ENCODE measurements around the gene NRDE2.

The NRDE2 gene

DNA sequence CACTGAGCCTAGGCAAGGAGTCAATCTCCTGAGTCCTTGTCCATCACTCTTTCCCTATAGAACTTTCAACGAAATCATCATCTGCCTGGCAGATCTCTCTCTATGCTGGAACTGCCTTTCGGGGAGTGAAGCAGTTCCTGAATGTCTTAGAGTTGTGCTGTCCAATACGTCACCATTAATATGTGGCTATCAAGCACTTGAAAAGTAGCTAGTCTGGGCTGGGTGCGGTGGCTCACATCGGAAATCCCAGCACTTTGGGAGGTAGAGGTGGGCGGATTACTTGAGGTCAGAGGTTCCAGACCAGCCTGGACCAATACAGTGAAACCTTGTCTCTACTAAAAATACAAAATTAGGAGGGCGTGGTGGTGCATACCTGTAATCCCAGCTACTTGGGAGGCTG lies 35.1 kb downstream of the NRDE2 start:
- no peak for DNase-seq

DNA sequence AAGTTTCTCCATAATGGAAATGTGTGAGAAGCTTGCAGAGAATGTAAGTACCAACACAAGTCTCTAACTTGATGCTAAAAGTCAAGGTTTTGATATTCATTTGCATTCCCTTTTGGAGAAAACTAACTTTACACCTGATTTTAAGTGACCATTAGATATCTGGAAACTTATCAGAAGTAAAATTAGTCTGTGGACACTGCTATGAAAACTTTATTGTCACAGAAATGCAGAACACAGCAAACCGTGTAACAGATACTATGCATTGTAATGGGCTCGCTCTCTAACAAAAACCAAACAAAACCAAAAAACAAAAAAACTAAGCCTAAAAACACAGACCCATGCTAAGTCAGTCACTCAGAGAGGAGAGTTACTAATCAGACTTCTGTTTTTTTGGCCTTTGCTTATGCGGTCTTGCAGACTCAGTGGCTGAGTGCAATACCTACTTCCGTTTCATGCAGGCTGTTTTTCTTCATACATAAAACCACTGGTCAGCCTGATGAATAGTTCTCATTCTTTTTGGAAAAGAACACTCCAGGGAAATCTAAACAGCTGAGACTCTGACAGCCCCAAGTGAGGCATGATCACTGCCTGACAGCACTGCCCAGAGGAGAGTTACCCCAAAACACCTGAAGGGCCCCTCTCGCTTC lies 35.7 kb downstream of the NRDE2 start:
- DNase-seq, result no peak

DNA sequence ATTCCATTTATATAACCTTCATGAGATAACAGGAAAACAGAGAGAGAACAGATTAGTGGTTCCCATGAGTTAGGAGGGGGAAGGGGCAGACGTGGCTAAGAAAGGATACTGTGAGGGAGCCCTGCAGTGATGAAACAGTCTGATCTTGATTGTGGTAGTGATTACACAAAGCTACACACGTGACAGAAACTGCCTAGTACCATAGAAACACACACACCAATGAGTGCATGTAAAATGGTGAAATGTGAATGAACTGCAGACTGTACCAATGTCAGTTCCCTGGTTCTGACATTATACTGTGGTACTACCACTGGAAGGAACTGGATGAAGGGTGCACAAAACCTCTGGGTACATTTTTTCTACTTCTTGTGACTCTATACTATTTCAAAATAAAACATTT lies 36.9 kb downstream of the NRDE2 start:
- DNase-seq, result no peak

DNA sequence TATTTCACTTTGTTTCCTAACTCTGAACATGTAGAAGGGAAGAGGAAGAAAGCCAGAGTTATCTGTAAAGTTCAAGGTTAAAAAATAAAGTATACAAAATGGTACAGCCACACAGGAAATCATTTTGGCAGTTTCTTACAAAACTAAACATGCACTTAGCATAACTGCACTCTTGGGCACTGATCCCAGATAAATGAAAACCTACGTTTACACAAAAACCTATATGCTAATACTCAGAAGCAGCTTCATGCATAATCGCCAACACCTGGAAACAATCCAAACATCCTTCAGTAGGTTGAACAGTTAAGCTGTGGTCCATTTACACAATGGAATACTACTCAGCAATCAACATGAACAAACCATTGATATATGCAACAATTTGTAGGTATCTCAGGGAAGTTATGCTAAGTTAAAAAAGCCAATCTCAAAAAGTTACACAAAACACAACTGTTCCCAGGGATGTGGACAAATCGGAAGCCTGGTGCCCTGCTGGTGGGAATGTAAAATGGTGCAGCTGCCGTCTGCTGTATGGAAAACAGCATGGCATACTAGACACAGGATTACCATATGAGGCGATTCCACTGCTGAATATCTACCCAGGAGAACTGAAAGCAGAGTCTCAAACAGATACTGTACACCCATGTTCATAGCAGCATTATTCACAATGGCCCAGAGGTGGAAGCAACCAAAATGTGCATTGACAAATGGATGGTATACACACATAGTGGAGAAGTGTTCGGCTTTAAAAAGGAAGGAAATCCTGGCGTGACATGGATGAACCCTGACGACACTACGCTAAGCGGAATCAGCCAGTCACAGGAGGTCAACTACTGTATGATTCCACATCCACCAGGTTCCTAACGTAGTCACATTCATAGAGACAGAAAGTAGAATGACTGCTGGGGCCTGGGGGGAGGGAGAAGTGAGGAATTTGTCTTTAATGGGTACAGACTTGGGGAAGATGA lies 37.7 kb downstream of the NRDE2 start:
- no peak for DNase-seq

DNA sequence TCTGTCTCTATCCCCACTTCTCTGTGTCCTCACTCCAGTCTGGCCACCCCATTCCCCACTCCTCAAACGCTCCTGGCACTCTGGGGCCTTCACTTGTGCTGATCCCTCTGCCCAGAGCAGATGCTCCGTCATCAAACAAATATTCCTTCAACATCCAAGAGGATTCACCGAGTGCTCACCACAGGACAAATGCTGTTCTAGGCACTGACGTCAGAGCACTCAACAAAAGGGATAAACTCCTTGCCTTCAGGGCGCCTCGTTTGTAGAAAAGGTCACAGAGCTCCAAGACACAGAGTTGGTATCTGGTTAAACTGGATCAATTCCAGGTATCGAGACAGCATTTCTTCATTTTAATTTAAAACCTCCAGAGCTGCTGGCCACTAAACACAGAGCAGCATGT lies 40.0 kb downstream of the NRDE2 start:
- DNase-seq, result no peak

DNA sequence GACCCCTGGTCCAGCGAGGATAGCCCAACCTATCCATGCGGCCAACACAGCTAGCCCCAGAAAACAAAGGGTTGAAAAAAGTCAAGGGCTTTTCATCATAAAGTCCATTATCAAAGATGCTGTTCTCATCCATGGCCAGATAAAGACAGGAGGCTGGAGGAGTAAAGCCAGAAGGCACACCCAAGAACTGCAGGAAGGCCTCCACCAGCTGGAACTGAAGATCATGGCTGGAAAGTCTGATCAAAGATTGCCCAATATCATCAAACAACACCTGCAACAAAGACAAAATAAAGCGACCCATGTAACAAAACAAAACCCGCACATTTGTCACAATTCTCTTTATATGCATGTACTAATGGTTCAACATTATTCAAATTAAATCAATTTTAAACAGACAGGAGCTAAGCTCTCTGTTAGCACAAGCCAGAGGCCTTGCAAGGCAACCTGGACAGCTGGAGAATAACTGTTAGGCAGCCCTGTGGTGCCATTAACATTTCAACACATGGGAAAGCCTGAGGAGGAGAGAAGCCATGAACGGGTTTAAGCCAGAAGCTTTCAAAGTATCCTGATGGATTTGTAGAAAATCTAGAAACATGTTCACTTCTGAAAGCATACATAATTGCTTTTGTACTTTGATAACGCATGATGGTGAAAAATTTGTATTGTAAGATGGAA lies 41.3 kb downstream of the NRDE2 start:
- no peak for DNase-seq

DNA sequence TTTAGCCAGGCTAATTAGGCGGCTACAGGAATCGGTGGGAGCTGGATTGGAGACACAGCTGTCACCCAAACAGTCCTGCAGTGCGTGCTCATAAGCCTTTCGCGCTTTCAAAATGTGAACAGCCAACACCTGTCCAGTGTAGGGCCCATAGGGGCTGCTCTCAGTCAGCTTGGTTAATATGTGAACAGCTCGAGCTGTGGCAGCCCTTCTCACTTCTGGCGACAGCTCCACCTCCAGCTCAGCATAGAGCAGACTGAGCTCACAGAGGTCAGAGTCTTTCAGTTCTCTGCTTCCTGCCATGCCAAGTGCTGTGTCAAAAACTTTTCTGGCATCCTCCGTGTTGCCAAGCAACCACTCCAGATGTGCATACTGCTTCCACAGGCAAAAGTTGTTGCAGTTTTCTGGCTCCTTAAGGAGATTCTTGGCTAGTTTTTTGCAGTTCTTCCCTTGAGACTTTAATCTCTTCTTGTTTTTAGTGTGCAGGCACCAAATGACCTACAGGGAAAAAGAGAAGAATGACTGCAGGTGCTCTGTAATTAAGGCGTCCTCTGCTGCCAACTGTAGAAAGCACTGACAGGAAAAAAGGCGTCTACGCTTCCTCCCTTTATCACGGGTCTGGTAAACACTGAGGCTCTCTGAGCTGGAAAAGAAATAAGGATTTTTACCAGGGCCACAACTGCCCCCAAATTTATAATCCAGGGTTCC lies 42.9 kb downstream of the NRDE2 start:
- no peak for DNase-seq

DNA sequence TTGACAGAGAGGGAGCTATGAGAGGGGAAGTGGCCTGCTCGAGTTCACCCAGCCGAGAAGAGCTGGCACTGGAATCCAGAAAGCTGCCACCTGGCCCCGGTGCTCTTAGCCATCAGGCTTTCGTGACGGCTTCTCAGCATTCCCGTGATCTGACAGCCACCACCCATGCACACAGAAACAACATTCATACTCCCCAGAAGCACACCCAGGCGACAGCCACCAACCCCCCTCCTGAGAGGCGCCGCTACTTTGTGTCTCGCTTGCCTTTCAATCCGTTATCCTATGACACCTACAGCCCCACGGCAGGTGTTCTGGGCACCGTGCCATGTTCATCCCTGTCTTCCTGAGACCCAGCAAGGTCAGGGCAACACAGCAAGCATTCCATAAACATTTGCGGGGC lies 44.0 kb downstream of the NRDE2 start:
- DNase-seq, result no peak

DNA sequence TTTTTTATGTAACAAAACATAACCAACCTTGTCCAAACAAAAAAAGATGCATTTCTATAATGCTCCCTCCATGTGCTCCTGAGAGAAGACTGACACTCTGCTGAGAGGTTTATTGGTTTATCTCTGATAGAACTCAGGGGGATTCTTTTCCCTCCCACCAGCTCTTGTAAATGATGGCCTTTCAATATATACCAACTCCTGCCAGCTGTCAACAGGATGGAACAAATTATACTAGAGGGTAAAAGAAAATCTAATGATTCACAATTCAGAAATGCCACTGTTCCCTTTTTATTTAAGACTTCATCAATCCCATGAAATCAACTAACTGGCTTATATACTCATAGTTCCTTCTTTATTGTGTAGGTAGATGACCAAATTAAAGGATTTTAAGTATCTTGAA lies 50.0 kb downstream of the NRDE2 start:
- DNase-seq, result no peak

DNA sequence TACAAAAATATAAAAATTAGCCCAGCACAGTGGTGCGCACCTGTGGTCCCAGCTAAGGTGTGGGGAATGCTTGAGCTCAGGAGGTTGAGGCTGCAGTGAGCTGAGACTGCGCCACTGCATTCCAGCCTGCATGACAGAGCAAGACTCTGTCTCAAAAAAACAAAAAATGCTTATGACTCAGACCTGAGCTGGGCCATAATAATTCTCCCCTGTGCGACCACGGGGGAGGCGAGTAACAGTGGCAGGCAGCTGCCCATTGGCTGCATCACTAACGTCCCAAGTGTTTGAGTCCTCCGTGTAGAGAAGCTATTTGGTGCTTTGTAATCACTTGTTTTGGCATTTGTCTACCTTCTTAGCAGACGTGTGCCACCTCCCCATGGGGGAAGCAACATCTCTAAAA lies 50.5 kb downstream of the NRDE2 start:
- DNase-seq, result no peak

DNA sequence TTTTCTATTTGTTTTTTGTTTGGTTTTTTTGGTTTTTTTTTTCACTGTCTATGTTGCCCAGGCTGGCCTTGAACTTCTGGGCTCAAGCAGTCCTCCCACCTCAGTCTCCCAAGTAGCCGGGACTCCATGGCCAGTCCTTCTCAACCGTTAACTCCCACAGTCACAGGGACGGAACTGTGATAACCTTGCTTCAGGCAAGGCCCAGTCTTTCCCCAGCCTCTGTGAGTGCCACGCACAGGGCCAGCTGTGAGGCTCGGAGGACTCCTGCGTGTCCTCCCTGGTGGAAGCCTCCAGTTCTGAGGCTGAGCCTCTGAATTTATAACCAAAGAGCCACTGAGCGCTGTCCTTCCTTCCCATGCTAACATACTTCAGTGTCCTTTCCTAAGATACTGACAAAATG lies 51.6 kb downstream of the NRDE2 start:
- no peak for DNase-seq

DNA sequence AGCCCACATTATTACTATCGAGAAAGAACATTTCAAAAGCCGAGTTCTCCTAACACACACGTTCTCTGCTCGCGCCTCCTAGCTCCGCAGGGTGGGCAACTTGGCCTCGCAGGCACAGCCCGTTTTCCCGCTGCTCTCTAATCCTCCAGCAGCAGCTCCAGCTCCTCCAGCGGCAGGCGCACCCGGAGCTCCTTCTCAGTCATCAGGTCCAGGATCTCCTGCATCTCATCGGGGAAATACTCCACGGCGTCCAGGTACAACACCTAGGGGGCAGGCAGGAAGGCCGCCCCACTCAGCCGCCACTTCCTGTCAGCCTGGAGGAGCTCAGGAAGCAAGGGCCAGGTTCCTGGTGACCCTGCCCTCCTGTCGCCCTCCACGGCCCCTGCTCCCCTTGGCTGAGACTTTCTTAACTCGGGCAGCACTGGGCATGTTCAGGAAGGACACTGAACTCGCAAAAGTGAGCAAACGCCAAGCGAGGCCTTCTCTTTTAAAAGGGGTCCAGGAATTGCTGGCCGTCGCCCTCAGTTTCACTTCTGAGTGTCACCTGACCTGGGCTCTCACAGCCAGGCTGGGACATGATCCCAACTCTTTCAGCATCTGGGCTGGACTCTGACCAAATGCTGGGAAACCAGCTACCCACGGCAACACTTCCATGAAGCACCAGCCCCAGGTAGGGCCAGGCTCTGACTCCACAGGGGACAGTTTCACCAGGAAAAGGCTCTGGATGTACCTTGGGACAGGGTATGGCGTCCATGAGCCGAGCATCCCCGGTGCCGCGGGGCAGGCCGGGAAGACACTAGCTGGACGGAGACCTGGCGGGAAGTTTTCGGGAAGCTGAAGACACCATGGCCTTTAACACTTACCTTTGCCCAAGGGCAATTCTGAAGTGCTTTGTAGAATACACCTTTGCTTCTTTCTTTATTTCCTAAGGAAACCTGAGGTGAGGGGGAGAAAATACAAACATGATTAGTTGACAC lies 53.3 kb downstream of the NRDE2 start:
- DNase-seq, result no peak

DNA sequence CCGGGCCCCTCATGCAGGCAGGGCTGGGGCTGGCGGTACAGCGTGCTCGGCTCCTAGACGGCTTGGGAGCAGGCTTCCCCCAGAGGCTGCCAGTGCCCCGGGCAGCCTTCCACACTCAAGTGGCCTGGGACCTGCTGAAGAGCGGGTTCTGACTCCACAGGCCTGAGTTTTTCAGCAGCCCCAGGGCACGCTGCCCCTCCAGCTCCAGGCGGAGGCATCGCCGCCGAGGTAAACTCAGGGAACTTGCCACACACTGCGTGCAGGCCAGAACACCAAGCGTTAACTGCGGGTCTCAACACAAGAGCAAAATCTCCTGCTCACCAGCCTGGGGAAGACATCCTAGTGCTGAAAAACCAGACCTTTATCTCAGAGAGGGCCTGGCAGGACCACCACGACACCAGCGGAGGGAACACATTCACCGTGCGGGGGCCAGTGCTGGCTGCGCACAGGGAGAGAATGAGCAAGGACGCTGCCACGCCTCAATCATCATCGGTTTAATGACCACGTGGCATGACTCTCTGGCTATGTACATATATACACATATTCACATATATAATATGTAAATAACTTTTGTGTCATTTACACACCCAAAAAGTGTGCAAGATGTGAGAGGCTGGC lies 54.1 kb downstream of the NRDE2 start:
- DNase-seq, result no peak

DNA sequence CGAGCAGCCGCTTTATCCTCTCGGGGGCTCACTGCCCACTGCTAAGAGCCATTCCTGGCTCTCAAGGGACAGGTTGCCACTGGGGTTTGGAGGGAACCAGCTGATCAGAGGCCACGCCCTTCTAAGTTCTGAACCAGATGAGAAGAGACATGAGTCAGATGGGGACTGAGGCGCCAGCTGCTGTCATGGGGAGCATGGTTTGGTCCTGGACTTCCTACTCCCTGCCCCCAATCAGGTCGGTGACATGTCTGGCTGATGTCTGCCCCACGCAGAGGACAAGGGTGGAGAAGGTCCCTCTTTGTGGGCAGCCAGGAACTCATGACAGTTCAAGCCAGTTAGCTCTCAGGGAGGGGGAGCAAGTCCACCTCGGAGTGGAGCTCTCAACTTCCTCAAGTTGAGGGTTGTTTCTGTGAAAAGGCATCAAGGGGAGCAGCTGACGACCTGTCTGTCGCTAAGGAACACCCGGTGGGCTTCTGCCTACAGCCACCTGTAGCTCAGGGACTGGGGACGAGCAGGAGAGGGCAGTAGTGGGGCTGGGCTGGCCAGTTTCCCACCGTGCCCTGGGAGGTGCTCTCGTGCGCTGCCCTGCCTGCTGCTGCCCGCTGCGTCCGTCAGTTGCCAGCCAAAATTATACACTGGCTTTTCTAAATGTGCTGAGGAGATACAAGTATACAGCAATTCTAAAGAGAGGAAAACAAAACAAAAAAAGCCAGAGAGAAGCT lies 54.9 kb downstream of the NRDE2 start:
- DNase-seq, result no peak

DNA sequence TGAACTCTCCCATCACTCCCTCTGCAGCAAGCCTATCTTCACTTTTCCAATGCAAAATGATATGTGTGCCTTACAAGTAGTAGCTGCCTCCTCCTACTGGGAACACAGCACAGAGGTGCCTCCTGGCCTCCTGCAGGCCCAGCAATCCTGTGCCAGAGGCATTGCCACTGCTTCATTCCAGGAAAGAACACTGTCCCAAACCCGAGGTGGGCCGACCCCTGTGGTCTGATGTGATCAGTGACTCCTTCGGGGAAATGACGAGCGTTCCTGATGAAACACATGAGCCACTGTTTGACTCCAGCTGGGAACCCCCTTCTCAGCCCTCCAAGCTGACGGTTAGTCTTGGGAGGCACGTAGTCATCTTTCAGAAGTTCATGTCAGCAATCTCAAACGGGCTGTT lies 55.9 kb downstream of the NRDE2 start:
- DNase-seq, result no peak

DNA sequence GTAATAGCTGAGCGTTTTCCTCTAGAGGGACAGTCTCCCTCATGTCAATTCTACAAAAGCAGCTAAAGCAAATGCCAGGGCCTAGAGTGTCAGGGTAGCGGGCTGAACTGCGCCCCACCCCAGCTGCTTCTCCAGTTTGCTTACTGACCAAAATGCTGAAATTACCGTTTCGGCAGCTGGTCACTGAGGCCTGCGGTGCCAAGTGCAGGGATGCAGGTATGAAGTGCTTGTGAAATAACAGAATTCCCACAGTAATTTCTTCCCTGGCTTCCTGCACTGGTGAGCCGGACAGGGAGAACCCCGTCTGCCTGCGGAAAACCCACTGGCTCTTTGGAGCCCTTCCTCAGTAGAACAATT lies 56.3 kb downstream of the NRDE2 start:
- DNase-seq, result no peak

DNA sequence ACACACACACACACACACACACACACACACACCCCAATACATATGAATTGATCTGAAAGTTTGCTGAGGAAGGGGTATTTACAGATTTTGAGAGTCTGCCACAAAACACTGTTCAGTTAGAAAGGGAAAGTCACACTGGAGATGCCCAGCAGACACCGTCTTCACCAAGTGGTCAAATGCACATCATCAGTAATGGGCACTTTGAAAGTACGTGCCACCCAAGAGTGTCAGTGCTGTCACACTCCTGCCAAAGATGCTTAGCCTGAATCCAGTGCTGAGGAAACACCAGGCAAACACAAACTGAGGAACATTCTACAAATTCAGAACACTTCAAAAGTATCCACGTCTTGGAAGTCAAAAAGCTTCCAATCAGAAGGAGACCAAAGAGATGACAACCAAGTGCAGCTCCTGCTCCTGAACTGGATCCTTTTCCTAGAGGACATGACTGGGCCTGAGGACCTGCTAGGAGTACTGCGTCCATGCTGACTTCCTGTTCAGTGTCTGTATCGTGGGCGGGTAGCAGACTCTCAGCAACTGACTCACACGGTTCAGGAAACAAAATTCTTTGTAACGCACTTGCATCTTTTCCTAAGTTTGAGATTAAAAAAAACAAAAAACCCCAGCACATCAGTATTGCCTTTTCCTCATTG lies 56.8 kb downstream of the NRDE2 start:
- no peak for DNase-seq

DNA sequence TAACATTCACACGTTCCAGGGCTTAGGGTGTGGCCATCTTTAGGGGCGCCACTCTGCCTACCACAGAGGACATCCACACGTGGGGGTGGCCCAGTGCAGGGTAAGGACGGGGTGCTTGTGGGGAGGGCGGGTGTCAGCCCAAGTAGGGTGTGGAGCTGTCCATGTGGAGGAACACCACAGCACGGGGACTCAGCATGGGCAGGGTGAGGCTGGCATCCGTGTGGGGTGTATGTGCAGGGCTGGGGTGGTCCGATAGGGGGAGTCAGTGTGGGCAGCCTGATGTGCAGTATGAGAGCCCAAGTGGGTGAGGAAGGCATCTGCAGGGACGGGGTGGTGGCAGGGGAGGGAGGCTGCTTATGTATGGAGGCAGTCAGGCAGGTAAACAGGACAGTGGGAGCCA lies 57.7 kb downstream of the NRDE2 start:
- DNase-seq, result no peak

DNA sequence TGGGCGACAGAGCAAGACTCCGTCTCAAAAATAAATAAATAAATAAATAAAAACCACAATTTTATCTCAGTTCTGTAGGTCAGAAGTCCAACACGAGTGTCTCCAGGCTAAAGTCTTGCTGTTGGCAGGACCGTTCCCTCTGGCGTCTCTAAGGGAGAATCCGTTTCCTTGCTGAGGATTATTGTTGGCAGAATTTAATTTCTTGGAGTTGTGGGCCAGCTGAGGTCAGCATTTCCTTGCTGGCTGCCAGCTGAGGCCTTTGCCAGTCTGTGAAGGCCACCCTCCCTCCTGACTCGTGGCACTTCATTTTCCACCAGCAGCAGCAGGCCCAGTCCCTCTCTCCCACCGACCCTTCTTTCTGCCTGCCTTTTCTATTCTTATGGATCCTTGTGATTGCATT lies 58.2 kb downstream of the NRDE2 start:
- DNase-seq, result no peak

DNA sequence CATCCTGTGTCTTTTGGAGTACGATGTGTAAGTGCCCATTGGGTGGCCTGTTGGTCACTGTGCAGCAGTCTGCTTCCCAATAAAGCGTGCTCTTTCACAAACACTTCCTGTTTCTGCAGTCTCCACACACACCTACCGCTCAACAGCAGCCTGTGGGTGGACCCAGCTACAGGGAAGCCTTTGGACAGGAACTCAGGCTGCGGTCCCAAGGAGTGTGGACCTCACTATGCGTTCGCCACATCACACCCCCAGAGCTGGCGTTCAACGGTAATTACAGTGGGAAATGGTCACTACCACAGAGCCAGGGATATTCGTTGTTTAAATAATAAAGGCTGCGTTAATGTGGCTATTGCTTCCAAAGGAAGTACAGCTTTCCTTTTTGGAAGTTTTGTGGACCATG lies 59.2 kb downstream of the NRDE2 start:
- DNase-seq, result no peak

All from NCI-H1048 (cell line).